Peyer's patch (tissue), 4 donors: Measurements from ENCODE around the gene FUOM.

Experiments
- POLR2A ChIP-seq, 2 donors: fragments of 450-650 bp; IDR thresholded peaks; one replicate each; pipeline ENCODE4 v1.5.1; 2017; ENCODE audit warnings: antibody characterized with exemption in 2 of 2, mild to moderate bottlenecking in 2 of 2, moderate library complexity in 2 of 2
- TF ChIP-seq, protein P1 (sequence below), 6 experiments: fragments of 450-650 bp in 4 of 6; fragments of 200-600 bp in 2 of 6; sonication (generic) in 1 of 6; IDR thresholded peaks; one replicate each; pipeline ENCODE4 v1.5.1; 2017 to 2019; ENCODE audit warnings: antibody characterized with exemption in 6 of 6, mild to moderate bottlenecking in 3 of 6, moderate library complexity in 1 of 6

DNA sequence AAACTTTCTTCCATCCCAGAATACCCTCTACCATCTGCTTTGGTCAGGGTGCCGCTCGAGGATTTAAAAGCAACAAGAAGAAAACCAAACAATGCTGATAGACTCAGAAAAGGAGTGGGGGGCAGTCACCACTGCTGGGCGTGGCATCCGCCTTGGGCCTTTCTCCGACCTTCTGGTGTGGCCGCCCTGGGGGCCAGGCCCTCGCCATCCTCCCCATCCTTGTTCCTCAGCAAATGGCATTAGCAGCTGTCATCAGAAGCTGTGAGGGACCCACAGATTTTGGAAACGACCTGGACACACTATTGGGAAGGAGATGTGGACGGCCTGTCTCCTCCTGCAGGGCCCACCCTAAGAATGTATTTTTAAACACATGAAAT lies 45.1 kb downstream of the FUOM start:
- TF ChIP-seq, protein P1, sequence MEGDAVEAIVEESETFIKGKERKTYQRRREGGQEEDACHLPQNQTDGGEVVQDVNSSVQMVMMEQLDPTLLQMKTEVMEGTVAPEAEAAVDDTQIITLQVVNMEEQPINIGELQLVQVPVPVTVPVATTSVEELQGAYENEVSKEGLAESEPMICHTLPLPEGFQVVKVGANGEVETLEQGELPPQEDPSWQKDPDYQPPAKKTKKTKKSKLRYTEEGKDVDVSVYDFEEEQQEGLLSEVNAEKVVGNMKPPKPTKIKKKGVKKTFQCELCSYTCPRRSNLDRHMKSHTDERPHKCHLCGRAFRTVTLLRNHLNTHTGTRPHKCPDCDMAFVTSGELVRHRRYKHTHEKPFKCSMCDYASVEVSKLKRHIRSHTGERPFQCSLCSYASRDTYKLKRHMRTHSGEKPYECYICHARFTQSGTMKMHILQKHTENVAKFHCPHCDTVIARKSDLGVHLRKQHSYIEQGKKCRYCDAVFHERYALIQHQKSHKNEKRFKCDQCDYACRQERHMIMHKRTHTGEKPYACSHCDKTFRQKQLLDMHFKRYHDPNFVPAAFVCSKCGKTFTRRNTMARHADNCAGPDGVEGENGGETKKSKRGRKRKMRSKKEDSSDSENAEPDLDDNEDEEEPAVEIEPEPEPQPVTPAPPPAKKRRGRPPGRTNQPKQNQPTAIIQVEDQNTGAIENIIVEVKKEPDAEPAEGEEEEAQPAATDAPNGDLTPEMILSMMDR (IDR thresholded peaks at IDR 0.05) = no peak
- no peak for TF ChIP-seq POLR2A (IDR thresholded peaks at IDR 0.05)
